Measurements from ENCODE around the gene IL1RN.

IL1RN gene

DNA sequence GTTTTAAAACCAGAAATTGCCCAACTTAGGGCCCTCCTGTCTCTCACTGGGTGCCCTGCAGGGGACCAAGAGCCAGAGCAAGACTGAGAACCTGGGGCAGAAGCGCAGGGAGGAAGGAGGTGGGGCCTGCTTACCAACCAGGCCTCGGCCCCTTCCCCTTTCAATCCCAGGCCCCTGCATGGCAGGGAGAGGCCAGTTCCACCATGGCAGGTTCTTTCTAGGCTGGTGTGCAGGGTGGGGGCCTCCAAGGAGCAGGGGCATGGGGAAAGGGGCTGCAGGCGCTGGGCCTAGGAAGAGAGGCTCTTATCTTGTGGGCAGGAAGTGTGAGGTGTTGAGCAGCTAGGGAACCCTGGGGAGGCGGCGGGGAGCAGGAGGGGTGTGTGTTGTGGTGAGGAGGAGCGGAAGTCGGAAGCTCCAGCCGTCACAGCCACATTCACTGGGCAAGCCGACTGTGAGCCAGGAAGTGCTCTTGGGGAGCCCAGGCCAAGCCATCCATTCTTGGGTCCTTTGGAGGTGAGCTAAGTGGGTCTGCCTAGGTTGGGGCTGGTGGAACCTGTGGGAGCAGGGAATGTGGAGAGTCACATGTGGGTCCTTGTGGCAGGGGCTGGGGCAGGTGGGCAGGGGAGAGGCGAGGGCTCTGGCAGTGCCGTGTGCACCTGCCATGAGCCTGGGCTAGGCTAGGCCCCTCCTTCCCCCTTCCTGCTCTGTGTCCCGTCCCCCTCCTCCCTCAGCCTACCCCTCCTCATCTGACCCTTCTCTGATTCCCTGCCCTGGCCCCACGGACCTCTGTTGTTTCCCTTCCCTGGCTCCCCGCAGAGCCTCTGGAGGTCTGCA is 46.4 kb downstream of the IL1RN start, which contains the start of gene PSD4:
TSS of gene PSD4 (plus strand) at position 430 of the 834 bp plus-strand sequence. CDS start 8,486 bp downstream, outside the sequence.
- peak; percentile 81 to 88 (median 86) for DNase-seq (ENCODE audit: low read depth in 2 of 3, low spot score in 1 of 3)

DNA sequence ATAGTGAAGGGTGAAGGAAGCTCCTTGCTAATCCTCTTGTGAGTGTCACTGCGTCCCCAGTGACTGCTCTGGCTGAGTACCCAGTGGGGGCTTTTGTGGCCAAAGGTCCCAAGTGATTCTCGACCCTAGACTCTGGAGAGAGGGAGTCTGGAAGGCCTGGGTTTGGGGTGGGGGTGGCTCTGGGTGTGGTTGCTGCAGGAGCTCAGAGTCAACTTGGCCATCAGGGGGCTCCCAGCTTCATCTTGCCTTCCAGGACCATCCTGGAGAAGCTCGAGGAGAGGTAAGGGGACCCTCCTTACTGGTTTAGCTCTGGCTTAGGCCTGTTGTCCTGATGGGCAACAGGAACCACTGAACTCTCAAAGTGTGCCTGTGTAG is 47.0 kb downstream of the IL1RN start:
- no peak for DNase-seq (ENCODE audit: low read depth in 2 of 3, low spot score in 1 of 3)

GRCh38 chr2:113175042-113175628 is 47.7 kb downstream of the IL1RN start:
- peak; percentile 52 to 71 (median 55) for DNase-seq (ENCODE audit: low read depth in 2 of 3, low spot score in 1 of 3)

GRCh38 chr2:113175736-113176695 is 48.6 kb downstream of the IL1RN start:
- no peak for DNase-seq (ENCODE audit: low read depth in 2 of 3, low spot score in 1 of 3)

GRCh38 chr2:113176696-113177355 is 49.4 kb downstream of the IL1RN start:
- no peak for DNase-seq (ENCODE audit: low read depth in 2 of 3, low spot score in 1 of 3)

- DNase-seq (ENCODE audit: low read depth in 2 of 3, low spot score in 1 of 3) = no peak
These were observed 50.8 kb downstream of the IL1RN start for GRCh38 chr2:113178069-113178746.

- DNase-seq (ENCODE audit: low read depth in 2 of 3, low spot score in 1 of 3) = no peak
These were observed 51.5 kb downstream of the IL1RN start for GRCh38 chr2:113178891-113179290.

- no peak for DNase-seq (ENCODE audit: low read depth in 2 of 3, low spot score in 1 of 3)
These were observed 52.1 kb downstream of the IL1RN start for GRCh38 chr2:113179446-113180045.

- DNase-seq (ENCODE audit: low read depth in 2 of 3, low spot score in 1 of 3) = no peak
These were observed 52.9 kb downstream of the IL1RN start for GRCh38 chr2:113180131-113180946.

DNA sequence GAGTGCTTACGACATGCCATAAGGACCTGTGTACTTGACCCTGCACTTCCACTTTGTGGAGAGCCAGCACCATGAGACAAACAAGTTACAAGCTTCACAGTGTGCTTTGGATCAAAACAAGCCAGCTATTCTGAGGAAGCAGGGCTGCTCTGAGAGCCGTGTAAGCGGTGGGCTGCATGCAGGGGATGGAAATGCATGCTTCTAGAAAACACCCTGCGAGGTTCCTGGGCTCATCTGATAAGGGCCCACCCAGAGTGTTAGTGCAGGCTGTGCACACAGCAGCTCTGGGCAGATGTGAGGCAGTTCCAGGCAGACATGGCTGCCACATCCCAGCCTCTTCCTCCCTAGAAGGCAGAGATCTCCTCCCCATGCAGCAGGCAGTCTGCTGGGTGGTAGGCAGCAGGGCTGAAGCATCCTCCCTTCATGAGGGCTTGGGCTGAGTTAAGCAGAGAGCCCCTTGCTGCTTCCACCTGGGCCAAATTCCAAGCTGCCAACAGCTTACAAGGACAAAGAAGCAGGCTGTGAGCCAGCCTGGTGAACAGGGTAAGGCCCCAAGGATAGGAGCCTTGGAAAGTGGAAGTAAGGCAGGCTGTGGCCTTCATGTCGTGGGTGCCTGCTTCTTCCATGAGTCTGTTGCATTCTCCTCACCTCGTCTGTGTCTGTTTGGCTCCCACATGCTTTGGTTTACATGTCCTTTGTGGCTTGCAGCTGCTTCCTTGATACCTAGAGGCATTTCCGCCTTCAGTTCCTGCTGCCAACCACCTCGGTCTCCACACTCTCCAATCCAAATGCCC is 54.1 kb downstream of the IL1RN start:
- DNase-seq (ENCODE audit: low read depth in 2 of 3, low spot score in 1 of 3) = no peak

- no peak for DNase-seq (ENCODE audit: low read depth in 2 of 3, low spot score in 1 of 3)
These were observed 55.3 kb downstream of the IL1RN start for GRCh38 chr2:113182471-113183260.

- DNase-seq (ENCODE audit: low read depth in 2 of 3, low spot score in 1 of 3) = no peak
These were observed 55.9 kb downstream of the IL1RN start for GRCh38 chr2:113183264-113183663.
